DMS53 treated with DMSO at 0.1 percent for 48 hours (cell line): ENCODE data around the gene APLP2.

Experiments used
- DNase-seq: peaks from one replicate; lab custom pipeline; 2025; ENCODE audit not compliant: unreplicated experiment; lab: John Stamatoyannopoulos, UW

The APLP2 gene

GRCh38 chr11:130054966-130055365 is 14.7 kb upstream of the APLP2 start:
- DNase-seq = no peak

- DNase-seq = no peak
Observed at GRCh38 chr11:130055617-130056016, 14.1 kb upstream of the APLP2 start.

GRCh38 chr11:130061017-130061416 is 8.7 kb upstream of the APLP2 start:
- no peak for DNase-seq

GRCh38 chr11:130062026-130062425 is 7.7 kb upstream of the APLP2 start:
- no peak for DNase-seq

GRCh38 chr11:130063451-130063850 is 6.2 kb upstream of the APLP2 start:
- DNase-seq = no peak

GRCh38 chr11:130064596-130064995 is 5.1 kb upstream of the APLP2 start:
- DNase-seq = no peak

GRCh38 chr11:130066338-130066737 is 3.4 kb upstream of the APLP2 start:
- DNase-seq = no peak

- DNase-seq = no peak
Observed at GRCh38 chr11:130068546-130068985, 1.1 kb upstream of the APLP2 start.

- peak; percentile 67 for DNase-seq
Observed at GRCh38 chr11:130068986-130069658, 572 bp upstream of the APLP2 start.

- DNase-seq = no peak
Observed at GRCh38 chr11:130070109-130070845, 583 bp downstream of the APLP2 start.

GRCh38 chr11:130070846-130071200 is 1.1 kb downstream of the APLP2 start:
- no peak for DNase-seq

- DNase-seq = no peak
Observed at GRCh38 chr11:130071211-130071712, 1.6 kb downstream of the APLP2 start.

- DNase-seq = no peak
Observed at GRCh38 chr11:130074736-130075135, 5.0 kb downstream of the APLP2 start.

- DNase-seq = no peak
Observed at GRCh38 chr11:130076778-130077481, 7.2 kb downstream of the APLP2 start.

GRCh38 chr11:130077671-130078070 is 8.0 kb downstream of the APLP2 start:
- no peak for DNase-seq

GRCh38 chr11:130078080-130078479 is 8.4 kb downstream of the APLP2 start:
- DNase-seq = no peak

- DNase-seq = no peak
Observed at GRCh38 chr11:130085671-130086290, 16.1 kb downstream of the APLP2 start.

- DNase-seq = no peak
Observed at GRCh38 chr11:130086669-130087068, 17.0 kb downstream of the APLP2 start.

GRCh38 chr11:130087294-130087926 is 17.7 kb downstream of the APLP2 start:
- no peak for DNase-seq

GRCh38 chr11:130088217-130088616 is 18.5 kb downstream of the APLP2 start:
- no peak for DNase-seq
